Activated CD4-positive, alpha-beta T cell treated with anti-CD3 and anti-CD28 coated beads for 36 hours (primary cell): ENCODE data around the gene CTRB2. TPM values are rescaled to one million over a fixed set of nuclear protein-coding genes. Genes with fewer than 3 reads are reported as not detected.

Experiments
- ATAC-seq: fragments of 200-7000 bp; cut with Tn5 transposase; one replicate; pipeline ENCODE4 v1.10.0; 2021; ENCODE audit warnings: mild to moderate bottlenecking, moderate library complexity
- CTCF ChIA-PET: fragments of 350-600 bp; sonication (Branson Sonifier 250); formaldehyde crosslinking; loops from one replicate; lab custom pipeline; 2021; ENCODE audit warnings: antibody characterized with exemption; lab: Charles Lee
- POLR2A ChIA-PET: fragments of 350-600 bp; sonication (Branson Sonifier 250); formaldehyde crosslinking; loops from one replicate; lab custom pipeline; 2021; ENCODE audit warnings: antibody characterized with exemption, inconsistent platforms; lab: Charles Lee
- DNase-seq: peaks from one replicate; pipeline ENCODE4 v3.0.0-alpha.2; 2020
- H3K27ac Mint-ChIP-seq: one replicate; pipeline ENCODE4 v1.8.0; 2021; ENCODE audit warnings: mixed read lengths
- H3K27me3 Mint-ChIP-seq: one replicate; pipeline ENCODE4 v1.8.0; 2021; ENCODE audit warnings: mixed read lengths
- H3K36me3 Mint-ChIP-seq: one replicate; pipeline ENCODE4 v1.8.0; 2021; ENCODE audit warnings: low read depth, mixed read lengths
- H3K4me1 Mint-ChIP-seq: one replicate; pipeline ENCODE4 v1.8.0; 2021; ENCODE audit warnings: mixed read lengths
- H3K4me3 Mint-ChIP-seq: one replicate; pipeline ENCODE4 v1.8.0; 2021; ENCODE audit warnings: mild to moderate bottlenecking, moderate library complexity, mixed read lengths
- H3K9me3 Mint-ChIP-seq: one replicate; pipeline ENCODE4 v1.8.0; 2021; ENCODE audit warnings: low read depth, mixed read lengths
- intact Hi-C, 2 experiments: fragments of 100-400 bp; cut with DNase I in 1 of 2; cut with micrococcal nuclease in 1 of 2; formaldehyde crosslinking; loops; one replicate each; pipeline versions ENCODE4 v1.14.2 to v1.15.1; 2022 to 2024; cut with DNase I, micrococcal nuclease
- total RNA-seq, 2 experiments: library from RNA; stranded (reverse); gene quantifications; one replicate each; pipeline ENCODE4 v1.2.3, GENCODE V29; 2021

Gene CTRB2
- total RNA-seq, 2 experiments from 2014 or later: not detected

DNA sequence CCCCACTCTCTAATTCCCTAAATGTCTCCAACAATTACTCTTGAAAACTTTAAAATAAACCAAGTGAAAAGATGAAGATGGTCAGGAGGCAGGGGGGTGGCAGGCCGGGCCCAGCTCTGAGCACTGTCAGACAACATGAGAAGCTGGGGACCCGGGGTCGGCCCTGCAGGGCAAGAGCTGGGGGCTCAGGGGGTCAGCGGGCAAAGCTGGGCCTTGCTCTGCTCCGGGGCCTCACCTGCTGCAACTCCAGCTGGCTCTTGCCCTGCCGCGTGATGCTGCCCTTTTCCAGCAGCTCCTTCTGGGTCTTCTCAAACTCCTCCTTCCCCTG is 26.6 kb upstream of the CTRB2 start:
- Mint-ChIP-seq H3K36me3 (no peaks in the 10 kb centered on the region), H3K9me3 (no peaks in the 10 kb centered on the region), H3K27me3 (no peaks in the 10 kb centered on the region), H3K27ac (no peak overlapping the region), H3K4me1 (peaks cover 2% of the 10 kb centered on the region), H3K4me3 (no peak overlapping the region)
- DNase-seq: no peak
- no peak for ATAC-seq
- ChIA-PET POLR2A (interaction anchor here (0.7 kb wide), 1 partner anchor 169 kb away, joined by 3 read pairs; no protein-coding TSS in a partner anchor), CTCF (interaction anchor here (0.6 to 6.8 kb wide), 39 partner anchors 13 to 1373 kb away, joined by 3 to 90 read pairs (median 4); no protein-coding TSS in a partner anchor)
- intact Hi-C loops: loop anchor here (1.0 to 10.0 kb wide), 6 partner anchors 36 to 531 kb away; no protein-coding TSS in a partner anchor

DNA sequence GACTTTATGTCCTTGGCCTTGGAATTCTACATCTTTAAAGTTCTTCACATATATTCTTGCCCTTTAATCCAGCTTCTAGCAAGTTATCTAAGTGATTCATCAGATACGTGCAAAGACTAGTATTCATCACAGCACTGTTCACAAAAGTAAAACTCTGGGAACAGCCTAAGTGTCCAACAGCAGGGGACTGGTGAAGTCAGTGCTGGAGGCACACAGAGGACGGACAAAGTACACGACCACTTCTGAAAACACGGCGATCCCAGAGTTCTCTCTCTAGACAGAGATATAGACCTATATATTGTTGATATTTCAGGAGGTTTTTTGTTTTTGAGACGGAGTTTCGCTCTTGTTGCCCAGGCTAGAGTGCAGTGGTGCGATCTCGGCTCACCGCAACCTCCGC is 24.6 kb upstream of the CTRB2 start:
- peaks cover 3% of the 10 kb centered on the region for H3K27me3 Mint-ChIP-seq
- CTCF ChIA-PET: interaction anchor here (6.8 kb wide), 1 partner anchor 154 kb away, joined by 90 read pairs; no protein-coding TSS in a partner anchor
- intact Hi-C loops: loop anchor here (5.0 to 10.0 kb wide), 4 partner anchors 34 to 533 kb away; no protein-coding TSS in a partner anchor
- DNase-seq (no peak), ATAC-seq (no peak)
- POLR2A ChIA-PET: no interaction called here
- H3K27ac Mint-ChIP-seq: no peak overlapping the region
- H3K36me3 Mint-ChIP-seq: no peaks in the 10 kb centered on the region
- peaks cover 2% of the 10 kb centered on the region for H3K4me1 Mint-ChIP-seq
- no peaks in the 10 kb centered on the region for H3K9me3 Mint-ChIP-seq
- H3K4me3 Mint-ChIP-seq: no peak overlapping the region

DNA sequence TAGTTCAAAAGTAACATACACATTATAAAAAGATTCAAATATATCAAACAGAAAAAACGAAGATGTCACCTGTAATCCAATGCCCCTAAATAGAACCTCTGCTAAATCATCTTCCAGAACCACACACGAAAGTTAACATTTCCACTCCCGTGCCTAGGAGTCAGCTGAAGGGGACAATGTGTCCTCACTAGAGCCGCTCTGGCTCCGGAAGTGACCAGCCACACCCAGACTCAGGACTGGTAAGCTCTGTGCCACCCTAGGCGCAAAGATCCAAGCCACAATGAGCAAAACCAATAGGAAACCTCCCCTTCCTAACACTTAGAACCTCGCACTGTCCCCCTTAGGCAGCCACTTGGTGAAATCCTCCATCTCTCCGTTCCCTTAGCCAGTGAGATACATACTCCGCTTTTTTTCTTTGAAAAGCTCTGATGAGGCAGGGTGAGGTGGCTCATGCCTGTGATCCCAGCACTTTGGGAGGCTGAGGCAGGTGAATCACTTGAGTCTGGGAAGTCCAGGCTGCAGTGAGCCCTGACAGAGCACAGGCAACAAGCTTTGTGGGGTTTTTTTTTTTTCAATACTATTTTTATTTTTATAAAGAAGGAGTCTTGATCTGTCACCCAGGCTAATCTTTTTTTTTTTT is 23.6 kb upstream of the CTRB2 start:
- ChIA-PET CTCF (interaction anchor here (0.6 to 6.8 kb wide), 2 partner anchors 155 to 277 kb away, joined by 3 to 90 read pairs; no protein-coding TSS in a partner anchor), POLR2A (no interaction called here)
- H3K27me3 Mint-ChIP-seq: peaks cover 3% of the 10 kb centered on the region
- peaks cover 2% of the 10 kb centered on the region for H3K4me1 Mint-ChIP-seq
- intact Hi-C loops: loop anchor here (1.0 to 10.0 kb wide), 5 partner anchors 21 to 534 kb away; no protein-coding TSS in a partner anchor
- H3K9me3 Mint-ChIP-seq: no peaks in the 10 kb centered on the region
- ATAC-seq (no peak), DNase-seq (no peak)
- H3K4me3 Mint-ChIP-seq: no peak overlapping the region
- H3K36me3 Mint-ChIP-seq: no peaks in the 10 kb centered on the region
- H3K27ac Mint-ChIP-seq: no peak overlapping the region

DNA sequence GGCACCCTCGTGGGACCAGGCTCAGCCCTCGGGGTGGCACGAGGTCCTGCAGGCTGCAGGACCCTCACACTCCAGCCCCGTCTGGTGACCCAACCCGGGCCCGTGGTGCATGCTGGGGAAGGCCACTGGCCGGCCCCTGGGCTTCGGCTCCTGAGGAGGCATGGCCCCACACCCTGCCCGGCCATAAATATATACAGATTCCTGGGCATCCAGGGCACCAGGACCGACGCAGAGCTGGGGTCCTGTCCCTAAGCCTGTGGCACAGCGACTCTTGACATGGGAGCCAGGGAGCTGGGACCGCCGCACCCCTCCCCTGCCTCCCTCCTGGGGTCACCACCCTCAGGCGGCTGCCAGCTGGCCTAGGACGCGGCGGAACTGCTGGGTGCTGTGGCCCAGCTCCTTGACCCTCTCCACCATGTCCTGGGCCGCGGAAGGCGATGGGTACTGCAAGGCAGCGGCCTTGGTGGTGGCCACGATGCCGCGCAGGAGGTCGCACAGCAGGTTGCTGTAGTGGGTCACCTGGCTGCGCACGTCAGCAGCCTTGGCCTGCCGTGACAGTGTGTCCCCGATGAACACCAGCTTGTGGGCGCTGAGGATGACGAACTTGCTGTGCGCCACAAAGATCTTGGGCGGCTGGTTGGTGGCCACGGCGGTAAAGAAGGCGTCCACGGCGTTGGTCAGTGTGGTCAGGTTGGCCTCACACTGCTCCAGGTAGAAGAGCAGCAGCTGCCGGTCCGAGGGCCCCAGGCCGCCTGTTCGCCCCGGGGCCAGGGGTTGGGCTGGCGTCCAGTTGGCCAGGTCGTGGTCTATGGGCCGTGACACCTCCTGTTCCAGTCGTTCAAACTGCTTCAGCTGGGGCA is 22.4 kb upstream of the CTRB2 start:
- DNase-seq (no peak), ATAC-seq (no peak)
- ChIA-PET POLR2A (interaction anchor here (0.5 to 0.6 kb wide), 2 partner anchors 211 to 218 kb away, joined by 3 read pairs; no protein-coding TSS in a partner anchor), CTCF (interaction anchor here (0.6 to 1.0 kb wide), 3 partner anchors 64 to 158 kb away, joined by 3 to 4 read pairs (median 3); no protein-coding TSS in a partner anchor)
- no peak overlapping the region for H3K4me3 Mint-ChIP-seq
- H3K36me3 Mint-ChIP-seq: no peaks in the 10 kb centered on the region
- no peak overlapping the region for H3K27ac Mint-ChIP-seq
- intact Hi-C loops: loop anchor here (1.0 to 10.0 kb wide), 5 partner anchors 20 to 535 kb away; no protein-coding TSS in a partner anchor
- H3K4me1 Mint-ChIP-seq: peaks cover 2% of the 10 kb centered on the region
- H3K27me3 Mint-ChIP-seq: peaks cover 3% of the 10 kb centered on the region
- no peaks in the 10 kb centered on the region for H3K9me3 Mint-ChIP-seq

DNA sequence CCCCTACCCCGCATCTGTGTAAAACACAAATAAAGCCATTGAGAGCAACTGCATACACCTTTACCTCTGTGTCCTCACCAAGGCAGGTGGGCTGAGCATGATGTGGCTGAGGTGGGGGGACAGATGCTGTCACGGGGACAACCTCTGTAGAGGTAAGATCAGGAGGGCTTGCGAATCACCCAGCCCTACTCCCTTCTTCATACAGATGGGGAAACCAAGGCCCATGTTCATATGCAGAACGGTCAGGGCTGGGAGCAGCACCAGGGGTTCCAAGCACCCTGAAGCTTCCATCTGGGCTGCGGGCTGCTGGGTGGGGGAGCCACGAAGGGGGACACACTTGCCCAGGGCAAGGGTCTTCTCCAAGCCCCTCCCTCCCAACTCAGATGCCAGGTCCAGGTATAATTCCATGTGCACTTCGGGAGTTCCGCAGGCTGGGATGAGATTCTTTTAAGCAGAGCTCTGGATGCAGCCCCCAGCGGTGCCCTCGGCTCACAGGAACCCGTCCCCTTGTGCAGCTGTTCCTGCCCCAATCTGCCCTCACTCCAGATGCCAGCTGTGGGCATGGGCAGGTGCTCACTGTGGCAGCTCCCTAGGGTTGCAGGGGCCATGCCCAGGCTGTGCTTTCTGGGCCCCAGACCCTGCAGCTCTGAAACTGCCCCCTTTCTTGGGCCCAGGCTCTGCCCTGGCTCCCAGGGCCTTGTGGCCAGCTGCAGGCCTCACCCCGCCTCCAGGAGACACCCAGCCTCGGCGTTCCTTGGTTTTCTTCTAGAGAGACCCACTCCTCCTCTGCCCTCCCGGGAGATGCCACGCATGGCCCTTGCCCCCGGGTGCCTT is 21.4 kb upstream of the CTRB2 start:
- Mint-ChIP-seq H3K36me3 (no peaks in the 10 kb centered on the region), H3K27ac (no peak overlapping the region), H3K27me3 (peaks cover 3% of the 10 kb centered on the region), H3K4me3 (no peak overlapping the region), H3K4me1 (no peaks in the 10 kb centered on the region), H3K9me3 (no peaks in the 10 kb centered on the region)
- CTCF ChIA-PET: interaction anchor here (1.0 kb wide), 1 partner anchor 159 kb away, joined by 3 read pairs; no protein-coding TSS in a partner anchor
- DNase-seq (no peak), ATAC-seq (no peak)
- POLR2A ChIA-PET: no interaction called here
- intact Hi-C loops: no loop called here

DNA sequence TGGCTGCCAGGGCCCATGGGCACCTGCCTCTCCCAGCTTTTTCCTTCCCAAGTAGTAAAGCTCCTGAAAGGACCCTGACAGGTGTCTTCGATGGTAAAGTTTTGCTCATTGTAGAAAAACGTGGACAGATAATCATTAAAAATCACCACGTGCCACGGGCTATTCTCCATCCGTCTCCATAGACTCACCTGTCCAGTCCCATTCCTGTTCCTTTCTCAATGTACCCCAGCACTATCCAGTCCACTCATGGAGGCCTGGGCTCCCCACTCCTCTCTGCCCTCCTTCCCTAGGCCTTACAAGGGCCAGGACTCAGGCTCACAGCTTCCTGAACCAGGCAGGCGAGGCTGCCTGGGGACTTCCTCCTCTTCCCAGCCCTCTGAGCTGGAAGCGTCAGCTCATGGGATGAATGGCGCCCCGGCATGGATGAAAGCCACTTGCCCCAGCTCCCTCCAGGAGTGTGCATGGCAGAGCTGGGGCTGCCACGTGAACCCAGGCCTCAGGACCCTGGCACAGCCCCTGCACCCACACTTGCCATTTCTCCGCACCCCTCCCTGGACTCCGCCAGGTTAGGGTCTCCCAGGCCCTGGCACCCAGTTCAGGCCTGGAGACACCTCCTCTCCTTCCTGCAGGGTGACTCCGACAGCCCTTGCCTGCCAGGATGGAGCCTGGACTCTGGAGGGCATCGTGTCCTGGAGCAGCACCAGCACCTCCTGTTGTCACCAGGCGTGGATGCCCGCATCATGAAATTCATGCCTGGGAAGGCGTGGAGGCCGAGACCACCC is 20.6 kb upstream of the CTRB2 start:
- Mint-ChIP-seq H3K27ac (no peak overlapping the region), H3K4me3 (no peak overlapping the region), H3K9me3 (no peaks in the 10 kb centered on the region), H3K36me3 (no peaks in the 10 kb centered on the region), H3K4me1 (no peaks in the 10 kb centered on the region), H3K27me3 (peaks cover 3% of the 10 kb centered on the region)
- POLR2A ChIA-PET: no interaction called here
- no peak for ATAC-seq
- CTCF ChIA-PET: no interaction called here
- no peak for DNase-seq
- intact Hi-C loops: no loop called here

DNA sequence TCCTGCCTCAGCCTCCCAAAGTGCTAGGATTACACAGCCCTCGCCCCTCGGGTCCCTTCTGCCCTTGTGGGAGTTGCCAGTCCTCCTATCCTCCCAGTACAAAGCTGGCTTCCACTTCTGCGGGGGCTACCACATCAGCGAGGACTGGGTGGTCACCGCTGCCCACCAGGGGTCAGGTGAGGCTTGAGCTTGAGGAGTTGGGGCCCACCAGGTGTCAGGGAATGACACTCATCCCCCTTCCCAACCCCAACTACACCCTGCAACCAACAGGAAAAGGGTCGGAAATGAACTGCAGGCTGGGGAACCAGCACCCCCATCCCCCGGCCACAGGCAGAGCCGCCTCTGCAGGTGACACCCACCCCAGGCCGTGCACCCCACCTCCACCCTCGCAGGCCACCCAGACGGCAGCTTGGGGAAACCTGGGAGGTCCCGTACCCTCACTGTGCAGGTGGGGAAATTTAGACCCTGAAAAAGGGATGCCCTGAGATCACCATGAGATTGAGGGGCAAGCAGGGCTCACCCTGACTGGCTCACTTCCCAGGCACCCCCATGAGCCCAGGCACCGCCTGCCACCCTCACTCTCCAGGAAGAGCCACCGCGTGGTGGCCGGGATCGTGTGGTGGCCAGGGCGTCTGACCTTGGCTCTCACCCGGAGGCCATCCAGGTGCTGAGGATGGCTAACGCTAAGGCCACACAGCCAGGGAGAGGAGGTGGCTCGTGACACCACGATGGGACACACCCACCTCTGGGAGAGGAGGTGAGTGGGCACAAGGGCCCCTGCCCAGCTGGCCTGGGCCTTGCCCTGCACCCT is 19.8 kb upstream of the CTRB2 start:
- Mint-ChIP-seq H3K9me3 (no peaks in the 10 kb centered on the region), H3K27ac (no peak overlapping the region), H3K36me3 (no peaks in the 10 kb centered on the region), H3K27me3 (peaks cover 3% of the 10 kb centered on the region), H3K4me1 (no peaks in the 10 kb centered on the region), H3K4me3 (no peak overlapping the region)
- intact Hi-C loops: no loop called here
- DNase-seq (no peak), ATAC-seq (no peak)
- ChIA-PET CTCF (no interaction called here), POLR2A (no interaction called here)

DNA sequence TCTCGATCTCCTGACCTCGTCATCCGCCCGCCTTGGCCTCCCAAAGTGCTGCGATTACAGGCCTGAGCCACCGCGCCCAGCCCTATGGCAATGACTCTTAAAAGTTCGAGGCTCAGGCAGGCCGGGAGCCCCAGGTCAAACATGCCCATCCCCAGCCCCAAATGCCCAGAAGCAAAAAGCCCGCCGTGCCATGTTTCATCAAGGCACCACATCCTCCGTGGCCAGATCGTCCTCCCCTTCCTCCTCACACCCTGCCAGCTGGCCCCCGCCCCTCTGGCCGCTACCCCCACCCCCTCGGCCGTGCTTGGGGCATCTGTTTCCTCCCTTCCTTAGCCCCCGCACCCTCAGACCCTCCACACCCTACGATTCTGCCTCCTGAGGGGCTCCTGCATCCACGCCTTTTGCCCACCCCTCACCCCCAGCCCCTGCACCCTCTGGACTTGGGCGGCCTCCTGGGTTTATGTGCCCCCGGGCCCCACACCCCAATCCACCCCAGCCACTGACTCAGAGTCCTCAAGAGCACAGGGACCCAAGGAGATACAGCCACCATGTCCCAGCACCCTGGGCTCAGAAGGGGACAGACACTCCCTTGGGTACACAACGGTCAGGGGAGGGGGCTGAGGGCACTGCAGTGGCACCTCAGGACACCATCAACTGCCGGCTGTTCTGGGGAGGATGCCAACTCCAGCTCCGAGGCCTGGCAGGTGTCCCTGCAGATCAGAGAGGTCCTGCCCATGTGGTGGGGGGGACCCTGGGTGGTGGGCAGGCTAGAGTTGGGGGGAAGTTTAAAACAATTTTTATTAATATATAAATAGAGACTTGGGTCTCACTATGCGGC is 18.9 kb upstream of the CTRB2 start:
- H3K27me3 Mint-ChIP-seq: peaks cover 3% of the 10 kb centered on the region
- ATAC-seq (no peak), DNase-seq (no peak)
- intact Hi-C loops: no loop called here
- H3K27ac Mint-ChIP-seq: no peak overlapping the region
- CTCF ChIA-PET: no interaction called here
- no peak overlapping the region for H3K4me3 Mint-ChIP-seq
- no peaks in the 10 kb centered on the region for H3K9me3 Mint-ChIP-seq
- no peaks in the 10 kb centered on the region for H3K4me1 Mint-ChIP-seq
- POLR2A ChIA-PET: no interaction called here
- H3K36me3 Mint-ChIP-seq: no peaks in the 10 kb centered on the region

DNA sequence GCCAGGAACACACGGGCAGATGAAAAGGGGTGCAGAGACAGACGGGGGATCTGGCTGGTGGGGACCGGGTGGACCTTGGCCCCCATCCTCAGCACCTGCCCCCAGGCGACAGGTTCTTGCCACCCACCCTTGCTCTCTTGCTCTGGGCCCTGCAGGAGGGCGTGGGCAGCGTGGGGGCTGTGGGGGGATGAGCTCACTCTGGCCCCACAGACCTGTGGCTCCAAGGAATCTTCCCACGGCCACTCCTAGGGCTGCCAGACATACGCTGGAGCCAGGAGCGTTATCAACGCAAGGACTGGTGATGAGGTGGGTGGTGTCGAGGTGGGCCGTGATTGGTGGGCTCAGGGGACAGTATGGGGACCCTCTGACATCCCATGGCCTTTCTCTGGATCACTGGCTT is 18.1 kb upstream of the CTRB2 start:
- CTCF ChIA-PET: no interaction called here
- Mint-ChIP-seq H3K4me1 (peaks cover 3% of the 10 kb centered on the region), H3K27ac (no peak overlapping the region), H3K27me3 (peaks cover 3% of the 10 kb centered on the region), H3K9me3 (no peaks in the 10 kb centered on the region), H3K4me3 (no peak overlapping the region), H3K36me3 (no peaks in the 10 kb centered on the region)
- POLR2A ChIA-PET: no interaction called here
- ATAC-seq: no peak
- DNase-seq: no peak
- intact Hi-C loops: no loop called here
